Spleen (tissue), 11 donors: ENCODE data around the gene LNX1. TPM values are rescaled to one million over a fixed set of nuclear protein-coding genes. Genes with fewer than 3 reads are reported as not detected.

Experiments used
- DNase-seq: peaks from one replicate; pipeline ENCODE4 v3.0.0-alpha.2; 2020
- H3K27ac ChIP-seq, 8 donors: fragments of 200-600 bp; sonication (generic) in 7 of 8; 1 replicate in 4 of 8; 2 replicates in 4 of 8; pipeline versions ENCODE4 v1.5.0 to v1.8.0; 2016 to 2021; ENCODE audit warnings: inconsistent platforms in 4 of 8, mild to moderate bottlenecking in 4 of 8, moderate library complexity in 1 of 8
- H3K27me3 ChIP-seq, 7 donors: fragments of 200-600 bp; sonication (generic) in 6 of 7; replicated peaks in 1 of 7; 1 replicate in 4 of 7; 2 replicates in 3 of 7; pipeline versions ENCODE4 v1.5.0 to v1.8.0; 2016 to 2021; ENCODE audit warnings: inconsistent platforms in 3 of 7, mild to moderate bottlenecking in 1 of 7
- H3K36me3 ChIP-seq, 6 donors: fragments of 200-600 bp; sonication (generic) in 5 of 6; 1 replicate in 4 of 6; 2 replicates in 2 of 6; pipeline versions ENCODE4 v1.5.0 to v1.8.0; 2016 to 2021; ENCODE audit warnings: inconsistent platforms in 2 of 6
- H3K4me1 ChIP-seq, 6 donors: fragments of 200-600 bp; sonication (generic) in 5 of 6; 1 replicate in 3 of 6; 2 replicates in 3 of 6; pipeline versions ENCODE4 v1.5.0 to v1.8.0; 2016 to 2021; ENCODE audit warnings: inconsistent platforms in 3 of 6
- H3K4me3 ChIP-seq, 8 donors: fragments of 200-600 bp; sonication (generic) in 7 of 8; 1 replicate in 4 of 8; 2 replicates in 4 of 8; pipeline versions ENCODE4 v1.5.0 to v1.8.0; 2016 to 2021; ENCODE audit warnings: inconsistent platforms in 4 of 8, mild to moderate bottlenecking in 4 of 8, moderate library complexity in 2 of 8
- H3K9me3 ChIP-seq, 8 donors: fragments of 200-600 bp; sonication (generic) in 7 of 8; 1 replicate in 4 of 8; 2 replicates in 4 of 8; pipeline versions ENCODE4 v1.5.0 to v1.8.0; 2016 to 2021; ENCODE audit warnings: inconsistent platforms in 4 of 8
- CTCF ChIP-seq, 11 experiments: fragments of 200-600 bp in 7 of 11; fragments of 450-650 bp in 4 of 11; sonication (generic) in 4 of 11; IDR thresholded peaks in 8 of 11; conservative IDR thresholded peaks in 3 of 11; 1 replicate in 7 of 11; 2 replicates in 4 of 11; pipeline versions ENCODE4 v1.4.0 to v1.8.0; 2016 to 2021; ENCODE audit warnings: antibody characterized with exemption in 11 of 11, inconsistent platforms in 4 of 11, mild to moderate bottlenecking in 1 of 11
- POLR2A ChIP-seq, 3 donors: fragments of 450-650 bp; IDR thresholded peaks; one replicate each; pipeline ENCODE4 v1.5.1; 2017; ENCODE audit warnings: antibody characterized with exemption in 3 of 3, mild to moderate bottlenecking in 1 of 3
- POLR2AphosphoS5 ChIP-seq, 3 donors: sonication (generic); formaldehyde crosslinking; IDR thresholded peaks; one replicate each; pipeline ENCODE4 v1.5.1; 2017; ENCODE audit warnings: antibody characterized with exemption in 3 of 3
- WGBS, 5 donors: extraction: QIAGEN DNeasy Blood & Tissue Kit in 3 of 5; methylation state at CpG; one replicate each; pipeline versions ENCODE4 v1.1.5 to v1.1.7; 2013 to 2018; 5-methylcytosine and 5-hydroxymethylcytosine counted together
- intact Hi-C: fragments of 100-400 bp; cut with DNase I; formaldehyde crosslinking; loops from one replicate; pipeline ENCODE4 v1.15.0; 2023; ENCODE audit warnings: low total_unique reads
- polyA plus RNA-seq, 3 donors: library from polyadenylated mRNA; stranded (reverse); fragments of 200-250 nt; gene quantifications; one replicate each; pipeline ENCODE4 v1.2.1, GENCODE V29; 2013
- total RNA-seq, 7 donors: library from RNA; depleted of rRNA in 3 of 7; stranded (reverse); fragments of >200 nt in 3 of 7; fragmentation: NEBNext Ultra II Directional in 4 of 7; extraction: Animal tissue kit (Norgen Biotek cat#: 25700) in 4 of 7; gene quantifications; one replicate each; pipeline versions ENCODE4 v1.1.0 to v1.2.1, GENCODE V29; 2016 to 2021
- donor health status: healthy with polysubstance abuse.
- donor health status: DM: no; HTN: no; CAD: no; lungs with moderate emphysema.
- donor health status: DM: no; HTN: no; CAD: no.
- donor health status: Bipolar disorder and iron deficiency.
- donor health status: healthy.
- donor health status: DM: no; HTN: no; CAD: no.
- donor health status: DM: yes; HTN: yes; CAD: no.

LNX1 gene
- total and polyA plus RNA-seq, 10 donors = 0.08 to 0.20 (median 0.13) TPM; not detected in 5

- Histone ChIP-seq H3K9me3 (no peaks in the 10 kb centered on the region), H3K27me3 (peaks cover 0 to 23% (median 0%) of the 10 kb centered on the region in 7 donors), H3K4me1 (no peaks in the 10 kb centered on the region), H3K27ac (no peak overlapping the region), H3K36me3 (no peaks in the 10 kb centered on the region), H3K4me3 (no peak overlapping the region)
- no peak for TF ChIP-seq CTCF (IDR thresholded peaks at IDR 0.05 in 8 of 11, conservative IDR thresholded peaks at IDR 0.05 in 3 of 11)
- WGBS, 5 donors = 78 to 92% (median 84%) methylated on average over 5 of the region's 5 CpGs
- intact Hi-C loops = no loop called here
- DNase-seq = no peak
Observed at GRCh38 chr4:53635697-53636483, 44.6 kb upstream of the LNX1 start.

- TF ChIP-seq POLR2AphosphoS5 (IDR thresholded peaks at IDR 0.05) = no peak
- no peak for TF ChIP-seq POLR2A (IDR thresholded peaks at IDR 0.05)
- no peak for TF ChIP-seq CTCF (IDR thresholded peaks at IDR 0.05 in 8 of 11, conservative IDR thresholded peaks at IDR 0.05 in 3 of 11)
- Histone ChIP-seq H3K4me1 (no peaks in the 10 kb centered on the region), H3K36me3 (no peaks in the 10 kb centered on the region), H3K9me3 (no peaks in the 10 kb centered on the region), H3K4me3 (no peak overlapping the region), H3K27me3 (peaks cover 0 to 23% (median 0%) of the 10 kb centered on the region in 7 donors), H3K27ac (no peak overlapping the region)
- 17 to 42% (median 32%) methylated on average over 4 of the region's 4 CpGs for WGBS, 5 donors
- no peak for DNase-seq
- intact Hi-C loops = no loop called here
Observed at GRCh38 chr4:53633608-53634007, 42.3 kb upstream of the LNX1 start.

GRCh38 chr4:53629296-53629695 is 38.0 kb upstream of the LNX1 start:
- no peak for DNase-seq
- intact Hi-C loops = no loop called here
- H3K4me1 ChIP-seq = no peaks in the 10 kb centered on the region

More at GRCh38 chr4:53629296-53629695, 38.0 kb upstream of the LNX1 start:
- no peaks in the 10 kb centered on the region for H3K36me3 ChIP-seq
- no peak overlapping the region for H3K27ac ChIP-seq
- WGBS, 5 donors = 83 to 100% (median 91%) methylated on average over 1 of the region's 1 CpG
- H3K4me3 ChIP-seq = no peak overlapping the region
- no peak for TF ChIP-seq POLR2AphosphoS5 (IDR thresholded peaks at IDR 0.05)
- TF ChIP-seq POLR2A (IDR thresholded peaks at IDR 0.05) = no peak
- no peak for TF ChIP-seq CTCF (IDR thresholded peaks at IDR 0.05 in 8 of 11, conservative IDR thresholded peaks at IDR 0.05 in 3 of 11)
- peaks cover 0 to 19% (median 0%) of the 10 kb centered on the region in 7 donors for H3K27me3 ChIP-seq
- H3K9me3 ChIP-seq = no peaks in the 10 kb centered on the region
